Stimulated activated CD8-positive, alpha-beta memory T cell treated with anti-CD3 and anti-CD28 coated beads, Interleukin-4, amount 100 ng/mL, for 24 hours (primary cell): ENCODE measurements around the gene NCBP2.
A peak's percentile ranks its signal among the peaks of the same experiment; 100 is the strongest.
"Not testable (repeated sequence)": the region's sequence is repeated elsewhere in the genome, so short reads cannot be mapped to it uniquely, and the experiment has no call there.

Source experiments
- DNase-seq: peaks from one replicate; pipeline ENCODE4 v3.0.0-alpha.2; 2020; ENCODE audit warnings: low read depth

NCBP2 gene

DNA sequence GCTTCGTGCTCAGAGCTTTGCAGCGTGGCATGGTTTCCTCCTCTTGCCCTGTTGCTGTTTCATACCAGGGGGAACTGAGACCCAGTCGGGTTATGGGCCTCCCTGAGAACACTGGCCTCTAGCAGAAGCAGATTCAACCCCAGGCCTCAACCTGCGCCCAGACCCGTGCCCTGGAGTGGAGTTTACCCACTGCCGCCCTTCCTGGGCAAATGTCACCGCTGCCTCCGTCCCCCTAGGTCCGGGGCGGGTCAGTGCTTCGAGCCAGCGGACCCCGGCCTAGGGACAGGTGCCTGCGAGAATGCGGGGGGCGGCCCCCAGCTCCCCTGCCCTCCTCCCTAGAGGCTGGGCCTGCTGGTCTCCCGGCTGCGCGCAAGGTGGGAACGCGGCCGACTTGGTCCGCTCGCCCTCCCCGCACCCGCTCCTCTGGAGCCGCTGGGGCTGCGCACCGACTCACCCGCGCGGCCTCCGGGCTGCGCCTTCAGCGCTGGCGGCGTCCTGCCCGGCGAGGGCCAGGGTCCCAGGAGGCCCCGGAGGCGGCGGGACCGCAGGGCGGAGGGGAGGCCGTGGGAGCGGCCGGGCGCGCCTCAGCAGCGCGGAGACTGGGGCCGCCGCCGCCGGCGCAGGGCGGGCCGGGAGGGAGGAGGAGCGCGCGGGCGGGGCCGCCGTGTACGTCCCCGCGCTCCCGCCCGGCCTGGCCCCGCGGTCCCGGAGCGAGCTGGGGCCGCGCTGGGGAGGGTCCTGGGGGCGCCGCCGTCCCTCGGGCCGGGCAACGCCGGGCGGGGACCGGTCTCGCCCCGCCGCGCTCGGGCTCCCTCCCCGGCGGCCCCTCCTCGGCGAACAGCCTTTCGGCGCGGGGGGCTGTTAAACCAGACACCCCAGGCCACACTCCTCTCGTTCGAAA, 26.2 kb upstream of the NCBP2 start, which contains the start of gene PIGZ:
Gene PIGZ, minus strand, starts transcription at position 601 of the 901 bp plus-strand sequence. CDS start 16,802 bp downstream, outside the sequence.
- DNase-seq = peak; percentile 36

DNA sequence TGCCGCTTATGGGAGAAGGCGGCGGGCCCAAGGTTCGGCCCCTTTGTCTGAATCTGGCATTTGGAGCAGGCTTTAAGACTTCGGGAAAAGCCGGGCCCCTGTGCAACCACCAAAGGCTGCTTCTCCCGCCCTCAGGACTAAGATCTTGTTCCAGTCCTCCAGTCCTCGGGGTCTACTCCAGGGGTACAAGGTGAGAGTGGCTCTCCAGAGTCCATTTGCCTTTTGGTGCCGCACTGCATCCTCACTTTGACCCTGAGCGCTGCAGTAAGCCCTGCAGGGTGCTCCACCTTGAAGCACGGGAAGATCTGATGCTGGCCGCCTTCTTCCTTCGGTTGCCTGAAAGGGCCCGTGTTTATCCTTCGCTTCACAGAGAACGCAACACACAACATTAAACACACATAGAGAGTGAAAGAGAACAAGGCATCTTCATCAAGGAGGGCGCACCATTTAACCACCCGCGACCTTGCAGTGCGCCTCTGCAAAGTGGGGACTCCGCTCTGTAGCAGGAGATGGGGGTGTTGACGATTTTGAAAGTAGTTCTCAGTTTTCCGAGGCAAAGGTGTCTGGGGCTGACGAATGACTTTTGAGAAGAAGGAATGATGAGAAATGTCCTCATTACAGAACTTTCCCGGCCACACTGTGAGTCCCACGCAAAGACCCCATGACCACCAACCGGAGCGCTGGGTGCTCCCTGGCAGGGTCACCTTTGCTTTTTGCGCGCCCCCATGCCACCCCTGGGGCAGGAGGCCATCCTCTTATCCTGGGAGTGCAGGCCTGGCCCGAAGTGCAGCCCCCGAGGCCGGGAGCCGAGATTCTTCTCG, 25.3 kb upstream of the NCBP2 start:
- DNase-seq = no peak

DNA sequence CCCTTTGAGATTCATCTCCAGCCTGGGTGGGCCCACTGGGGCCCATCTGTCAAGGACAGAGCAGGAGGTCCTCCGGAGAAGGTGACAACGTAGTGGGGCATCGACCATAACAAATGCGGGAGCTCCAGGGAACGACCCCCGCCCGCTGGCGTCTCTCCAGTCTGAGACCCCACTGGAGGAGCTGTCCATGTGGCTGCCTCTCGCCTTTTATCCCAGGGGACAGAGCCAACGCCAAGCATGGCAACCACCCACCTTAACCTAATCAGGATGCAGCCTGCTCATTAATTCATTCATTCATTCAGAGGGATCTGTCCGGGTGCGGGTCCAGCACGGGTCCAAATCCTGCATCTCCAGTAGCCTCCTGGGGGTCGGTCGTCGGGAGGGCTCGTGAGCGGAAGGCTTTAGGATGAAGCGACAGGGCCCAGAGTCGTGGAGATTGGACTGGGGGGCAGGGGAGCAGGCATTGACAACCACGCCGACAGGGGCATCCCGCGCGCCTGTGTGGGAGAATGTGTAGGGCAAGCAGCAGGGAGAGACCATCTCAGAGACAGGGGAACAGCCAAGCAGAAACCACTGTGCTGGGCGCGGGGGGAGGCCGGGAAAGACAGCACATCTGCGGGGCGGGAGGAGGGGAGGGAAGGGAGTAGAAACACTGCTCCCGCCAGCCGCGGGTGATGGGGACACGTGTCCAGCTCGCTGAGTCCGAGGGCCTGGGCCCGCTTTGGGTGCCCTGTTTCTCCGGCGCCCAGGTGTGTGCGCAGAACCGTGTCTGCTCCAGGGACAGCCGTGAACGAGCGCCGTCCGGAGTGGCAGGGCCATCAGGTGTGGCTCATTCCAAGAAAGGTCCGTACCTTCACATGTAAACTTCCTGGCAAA, 24.4 kb upstream of the NCBP2 start:
- DNase-seq = no peak

- DNase-seq = no peak
These were observed 23.5 kb upstream of the NCBP2 start for GRCh38 chr3:196965804-196966173.

DNA sequence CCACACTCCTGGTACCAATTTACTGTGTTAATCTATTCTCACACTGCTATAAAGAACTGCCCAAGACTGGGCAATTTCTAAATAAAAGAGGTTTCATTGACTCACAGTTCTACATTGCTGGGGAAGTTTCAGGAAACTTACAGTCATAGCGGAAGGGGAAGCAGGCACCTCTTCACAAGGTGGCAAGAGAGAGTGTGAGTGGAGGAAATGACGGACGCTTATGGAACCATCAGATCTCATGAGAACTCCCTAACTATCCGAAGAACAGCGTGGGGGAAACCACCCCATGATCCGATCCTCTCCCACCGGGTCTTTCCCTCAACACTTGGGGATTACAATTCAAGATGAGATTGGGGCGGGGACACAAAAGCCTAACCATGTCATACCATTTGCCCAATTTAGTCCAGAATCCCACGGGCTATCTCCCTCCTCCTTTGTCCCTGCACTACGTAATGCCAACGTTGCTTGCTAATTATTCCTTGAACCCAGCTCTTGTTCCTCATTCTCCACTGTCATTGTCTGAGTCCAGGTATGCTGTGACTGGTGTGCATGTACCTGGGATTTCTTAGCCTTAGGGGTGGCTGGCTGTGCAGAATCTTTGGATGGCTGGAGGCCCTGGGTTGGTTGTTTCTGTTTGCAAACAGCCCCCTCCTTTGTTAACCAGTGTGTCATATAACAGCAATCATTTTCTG, 22.9 kb upstream of the NCBP2 start:
- no peak for DNase-seq

DNA sequence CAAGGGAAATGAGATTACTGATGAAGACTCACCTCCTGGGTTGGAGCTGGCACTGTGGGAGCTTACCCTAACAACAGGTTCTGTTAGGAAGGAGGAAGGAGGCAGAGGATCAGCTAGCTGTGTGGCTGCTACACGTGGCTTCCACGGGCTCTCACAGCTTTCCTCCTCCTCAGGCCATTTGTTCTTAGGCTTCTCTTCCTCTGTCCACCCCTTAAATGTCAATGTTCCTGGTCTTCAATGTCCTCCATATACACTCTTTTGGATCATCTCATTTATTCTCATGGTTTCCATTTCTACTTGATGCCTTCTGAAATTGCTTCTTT, 21.3 kb upstream of the NCBP2 start:
- no peak for DNase-seq

GRCh38 chr3:196962930-196963630, 20.8 kb upstream of the NCBP2 start:
- no peak for DNase-seq

- DNase-seq = no peak
These were observed 20.0 kb upstream of the NCBP2 start for GRCh38 chr3:196962108-196962929.

DNA sequence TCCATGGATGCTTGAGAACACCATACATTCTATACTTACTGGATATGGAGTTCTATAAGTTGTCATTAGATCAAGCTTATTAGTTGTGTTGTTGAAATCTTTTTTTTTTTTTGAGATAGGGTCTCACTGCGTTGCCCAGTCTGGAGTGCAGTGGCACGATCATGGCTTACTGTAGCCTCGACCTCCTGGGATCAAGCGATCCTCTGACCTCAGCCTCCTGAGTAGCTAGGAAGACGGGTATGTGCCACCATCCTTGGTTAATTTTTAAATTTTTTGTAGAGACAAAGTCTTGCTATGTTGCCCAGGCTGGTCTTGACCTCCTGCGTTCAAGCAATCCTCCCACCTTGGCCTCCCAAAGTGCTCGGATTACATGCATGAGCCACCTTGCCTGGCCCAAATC, 12.5 kb upstream of the NCBP2 start:
- no peak for DNase-seq

GRCh38 chr3:196951371-196951770, 9.0 kb upstream of the NCBP2 start:
- no peak for DNase-seq

- DNase-seq = no peak
These were observed 7.4 kb upstream of the NCBP2 start for GRCh38 chr3:196949750-196950149.

- DNase-seq = no peak
These were observed 6.9 kb upstream of the NCBP2 start for GRCh38 chr3:196949285-196949619.

DNA sequence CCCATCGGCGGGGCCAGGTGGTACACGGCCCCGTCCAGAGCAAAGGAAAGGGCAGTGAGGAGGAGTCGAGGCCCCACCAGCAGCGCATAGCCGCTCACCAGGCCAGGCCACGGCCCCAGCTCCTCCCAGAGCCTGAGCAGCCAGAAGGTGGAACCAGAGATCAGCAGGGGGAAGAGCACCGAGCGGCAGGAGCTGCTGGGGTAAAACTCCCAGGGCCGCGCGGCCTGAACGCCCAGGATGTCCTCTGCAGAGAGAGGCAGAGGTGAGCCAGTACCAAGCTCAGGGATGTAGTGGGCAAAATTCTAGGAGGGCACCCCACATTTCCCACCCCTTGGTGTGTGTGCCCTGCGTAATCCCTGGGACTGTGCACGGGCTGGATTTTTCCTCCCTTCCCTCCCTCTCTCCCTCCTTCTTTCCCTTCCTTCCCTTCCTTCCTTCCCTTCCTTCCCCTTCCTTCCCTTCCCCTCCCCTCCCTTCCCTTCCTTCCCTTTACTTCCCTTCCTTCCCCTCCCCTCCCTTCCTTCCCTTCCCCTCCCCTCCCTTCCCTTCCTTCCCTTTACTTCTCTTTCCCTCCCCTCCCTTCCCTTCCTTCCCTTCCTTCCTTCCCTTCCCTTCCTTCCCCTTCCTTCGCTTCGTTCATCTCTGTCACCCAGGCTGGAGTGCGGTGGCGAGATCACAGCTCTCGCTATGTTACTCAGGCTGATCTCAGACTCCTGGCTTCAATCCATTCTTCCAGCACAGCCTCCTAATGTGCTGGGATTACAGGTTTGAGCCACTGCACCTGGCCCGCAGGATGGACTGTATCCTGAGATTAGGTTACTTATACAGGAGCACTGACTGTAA, 6.3 kb upstream of the NCBP2 start:
- no peak for DNase-seq

DNA sequence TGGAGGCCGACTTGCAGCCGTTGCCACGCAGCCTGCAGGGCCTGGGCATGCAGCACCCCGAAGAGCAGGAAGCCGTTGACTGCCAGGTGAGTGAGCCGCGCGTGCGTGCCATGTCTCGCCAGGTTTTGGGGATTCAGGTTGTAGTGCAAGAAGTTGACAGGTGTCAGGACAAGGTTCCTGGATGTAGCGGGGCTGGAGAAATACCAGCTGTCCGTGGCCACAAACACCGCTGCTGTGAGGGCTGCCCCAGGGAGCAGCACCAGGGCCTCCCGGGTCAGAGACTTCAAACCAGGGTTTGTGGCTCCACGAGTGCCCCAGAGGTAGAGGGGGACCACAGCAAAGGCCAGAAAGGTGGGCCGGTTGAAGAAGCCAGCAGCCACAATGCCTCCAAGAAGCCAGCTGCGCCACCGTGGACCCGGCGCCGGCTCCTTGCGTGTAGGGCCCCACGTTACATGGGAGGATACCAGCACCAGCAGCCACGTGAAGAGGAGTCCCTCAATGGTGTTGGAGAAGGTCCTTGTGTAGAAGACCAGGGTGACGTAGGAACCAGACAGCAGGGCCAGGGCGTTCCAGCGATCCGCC, 5.6 kb upstream of the NCBP2 start:
- DNase-seq = no peak

DNA sequence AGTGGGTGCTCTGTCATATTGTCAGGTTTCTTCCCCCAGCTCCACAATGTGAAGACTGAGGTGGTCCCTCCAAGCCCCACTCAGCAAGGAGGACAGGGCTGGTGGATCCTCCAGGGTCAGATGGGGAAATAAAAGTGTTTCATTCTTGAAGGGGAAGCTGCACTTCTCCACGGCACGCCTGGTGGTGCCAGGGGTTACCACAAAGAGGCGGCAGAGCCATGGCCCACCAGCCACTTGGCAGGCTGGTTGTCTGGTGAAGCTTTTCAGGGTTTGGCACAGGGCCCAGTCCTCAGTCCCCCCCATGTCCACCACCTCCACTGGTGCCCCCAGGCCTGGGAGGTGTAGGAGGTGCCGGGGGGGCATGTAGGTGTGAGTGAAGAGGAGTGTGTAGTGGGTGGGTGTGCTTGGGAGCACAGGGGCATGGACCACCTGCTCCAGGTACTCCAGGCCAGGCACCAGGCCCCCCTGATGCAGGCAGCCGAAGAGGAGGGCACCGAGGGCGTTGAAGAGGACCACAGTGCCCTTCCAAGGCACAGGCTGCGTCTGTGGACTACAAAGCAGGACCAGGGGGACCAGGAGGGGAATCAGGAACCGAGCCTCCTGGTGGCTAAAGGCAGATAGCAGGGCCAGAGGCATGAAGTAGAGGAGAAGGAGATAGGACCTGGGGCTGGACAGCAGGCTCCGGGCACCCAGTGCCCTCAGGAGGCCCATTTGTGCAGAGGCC, 5.0 kb upstream of the NCBP2 start:
- DNase-seq = no peak

DNA sequence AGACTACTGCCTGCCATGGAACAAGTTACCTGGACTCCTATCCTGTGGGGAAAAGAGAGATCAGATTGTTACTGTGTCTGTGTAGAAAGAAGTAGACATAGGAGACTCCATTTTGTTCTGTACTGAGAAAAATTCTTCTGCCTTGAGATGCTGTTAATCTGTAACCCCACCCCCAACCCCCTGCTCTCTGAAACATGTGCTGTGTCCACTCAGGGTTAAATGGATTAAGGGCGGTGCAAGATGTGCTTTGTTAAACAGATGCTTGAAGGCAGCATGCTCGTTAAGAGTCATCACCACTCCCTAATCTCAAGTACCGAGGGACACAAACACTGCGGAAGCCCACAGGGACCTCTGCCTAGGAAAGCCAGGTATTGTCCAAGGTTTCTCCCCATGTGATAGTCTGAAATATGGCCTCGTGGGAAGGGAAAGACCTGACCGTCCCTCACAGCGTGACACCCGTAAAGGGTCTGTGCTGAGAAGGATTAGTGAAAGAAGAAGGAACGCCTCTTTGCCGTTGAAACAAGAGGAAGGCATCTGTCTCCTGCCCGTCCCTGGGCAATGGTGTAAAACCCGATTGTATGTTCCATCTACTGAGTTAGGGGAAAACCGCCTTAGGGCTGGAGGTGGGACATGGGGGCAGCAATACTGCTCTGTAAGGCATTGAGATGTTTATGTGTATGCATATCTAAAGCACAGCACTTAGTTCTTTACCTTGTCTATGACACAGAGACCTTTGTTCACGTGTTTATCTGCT, 1.9 kb upstream of the NCBP2 start:
- DNase-seq = not testable (repeated sequence)

DNA sequence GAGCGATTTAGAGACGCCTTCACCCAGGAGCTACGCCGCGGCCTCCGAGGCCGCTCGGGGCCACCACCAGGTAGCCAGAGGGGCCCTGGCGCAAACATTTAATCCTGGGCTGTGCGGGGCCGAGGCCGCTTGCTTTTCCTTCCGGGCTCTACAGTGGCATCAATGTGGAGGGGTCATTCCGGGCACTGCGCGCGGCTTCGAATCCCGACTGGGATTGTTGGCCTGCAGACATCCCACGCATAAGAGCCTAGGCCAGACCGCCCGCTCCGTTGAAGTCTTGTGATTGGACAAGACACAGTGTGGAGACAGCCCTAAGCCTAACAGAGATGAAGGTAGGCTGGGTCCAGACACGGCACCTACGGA, 568 bp upstream of the NCBP2 start:
- DNase-seq = peak; percentile 9
